GM12878 (cell line): ENCODE results near the gene RALGAPA2. TPM values are rescaled to one million over a fixed set of nuclear protein-coding genes. Genes with fewer than 3 reads are reported as not detected.

Experiments
- ATAC-seq: fragments of 200-7000 bp; cut with Tn5 transposase; 3 replicates; pipeline ENCODE4 v1.9.1; 2020; ENCODE audit warnings: mild to moderate bottlenecking, moderate library complexity
- BruUV-seq: library from RNA; stranded (reverse); fragments of 400-500 nt; replicated peaks from 2 replicates; lab custom pipeline; 2021; lab: Mats Ljungman, UMichigan
- CTCF ChIA-PET: fragments of 300-600 bp; sonication (Branson Sonifier 250); formaldehyde crosslinking; extraction: SDS; loops from one replicate; lab custom pipeline; 2021; ENCODE audit warnings: inconsistent platforms; lab: Yijun Ruan, JAX
- POLR2A ChIA-PET: fragments of 350-600 bp; formaldehyde crosslinking; extraction: SDS; loops from one replicate; lab custom pipeline; 2021; ENCODE audit warnings: inconsistent platforms; lab: Charles Lee
- RAD21 ChIA-PET: fragments of 300-600 bp; sonication (Branson Sonifier 250); formaldehyde crosslinking; loops from one replicate; lab custom pipeline; 2023; ENCODE audit warnings: antibody characterized with exemption; ENCODE audit not compliant: unreplicated experiment; lab: Charles Lee
- SMC1A ChIA-PET: fragments of 300-600 bp; sonication (Branson Sonifier 250); formaldehyde crosslinking; loops from one replicate; lab custom pipeline; 2023; ENCODE audit not compliant: unreplicated experiment, uncharacterized antibody; lab: Charles Lee
- DNase-seq: peaks from one replicate; pipeline ENCODE4 v3.0.0-alpha.2; 2011; ENCODE audit warnings: low read depth, low spot score
- FAIRE-seq: peaks from 3 replicates; lab custom pipeline; 2011; peaks lifted over from hg19 to GRCh38; lab: Jason Lieb, UNC
- H2AFZ ChIP-seq: 2 replicates; pipeline ENCODE4 v1.6.0; 2011; ENCODE audit warnings: low read depth, low read length, control low read depth; ENCODE audit not compliant: control insufficient read depth
- H3K27ac ChIP-seq: 2 replicates; pipeline ENCODE4 v1.5.1; 2011; ENCODE audit warnings: control low read depth; ENCODE audit not compliant: control insufficient read depth, insufficient read depth
- H3K27me3 ChIP-seq, 2 experiments: replicated peaks in 1 of 2; 2 replicates each; pipeline versions ENCODE4 v1.6.0 to v1.6.1; 2011; ENCODE audit warnings: low read length in 1 of 2; ENCODE audit not compliant: control insufficient read depth in 2 of 2, insufficient read depth in 2 of 2
- H3K36me3 ChIP-seq, 2 experiments: 2 replicates each; pipeline ENCODE4 v1.5.1; 2011; ENCODE audit warnings: low read length in 1 of 2; ENCODE audit not compliant: control insufficient read depth in 2 of 2, insufficient read depth in 2 of 2
- H3K4me1 ChIP-seq: 2 replicates; pipeline ENCODE4 v1.6.1; 2011; ENCODE audit warnings: mild to moderate bottlenecking, low read length, moderate library complexity, mixed read lengths; ENCODE audit not compliant: control insufficient read depth, insufficient read depth
- H3K4me2 ChIP-seq: 2 replicates; pipeline ENCODE4 v1.6.0; 2011; ENCODE audit warnings: control low read depth; ENCODE audit not compliant: control insufficient read depth, insufficient read depth
- H3K4me3 ChIP-seq: fragments of 200-600 bp; sonication (generic); 2 replicates; pipeline ENCODE4 v1.5.1; 2016
- H3K79me2 ChIP-seq: 2 replicates; pipeline ENCODE4 v1.6.0; 2011; ENCODE audit warnings: low read length; ENCODE audit not compliant: control insufficient read depth, insufficient read depth
- H3K9ac ChIP-seq: 2 replicates; pipeline ENCODE4 v1.8.0; 2011; ENCODE audit warnings: low read length, control low read depth, mixed read lengths; ENCODE audit not compliant: control insufficient read depth, insufficient read depth
- H3K9me3 ChIP-seq: replicated peaks from 3 replicates; pipeline ENCODE4 v1.5.1; 2011; ENCODE audit warnings: mild to moderate bottlenecking, low read length; ENCODE audit not compliant: control insufficient read depth, insufficient read depth
- H4K20me1 ChIP-seq: 2 replicates; pipeline ENCODE4 v1.6.0; 2011; ENCODE audit not compliant: control insufficient read depth, insufficient read depth
- ETV6 ChIP-seq, 2 experiments: fragments of 450-650 bp in 1 of 2; IDR thresholded peaks in 1 of 2; conservative IDR thresholded peaks in 1 of 2; 2 replicates each; pipeline ENCODE4 v1.6.1; 2014; ENCODE audit warnings: antibody characterized with exemption in 1 of 2, borderline replicate concordance in 1 of 2, low read depth in 1 of 2, mild to moderate bottlenecking in 1 of 2, moderate library complexity in 1 of 2
- IRF3 ChIP-seq: fragments of 450-650 bp; IDR thresholded peaks from 2 replicates; pipeline ENCODE4 v1.6.1; 2014; ENCODE audit warnings: mild to moderate bottlenecking
- IRF4 ChIP-seq: IDR thresholded peaks from 2 replicates; pipeline ENCODE4 v1.6.1; 2011; ENCODE audit warnings: low read depth, low read length
- RELA ChIP-seq: fragments of 450-650 bp; IDR thresholded peaks from 2 replicates; pipeline ENCODE4 v1.8.0; 2014; ENCODE audit warnings: borderline replicate concordance; ENCODE audit not compliant: partially characterized antibody
- SKIL ChIP-seq: fragments of 450-650 bp; IDR thresholded peaks from 2 replicates; pipeline ENCODE4 v1.6.1; 2017; ENCODE audit warnings: mild to moderate bottlenecking, low read depth, inconsistent platforms; ENCODE audit not compliant: poor library complexity, severe bottlenecking
- SUPT20H ChIP-seq: IDR thresholded peaks from 2 replicates; pipeline ENCODE4 v1.6.1; 2011; ENCODE audit warnings: low read depth, mild to moderate bottlenecking, low read length, moderate library complexity, borderline replicate concordance; ENCODE audit not compliant: control insufficient read depth
- TCF12 ChIP-seq: IDR thresholded peaks from 2 replicates; pipeline ENCODE4 v1.6.1; 2011; ENCODE audit warnings: low read depth, mild to moderate bottlenecking, low read length
- TCF3 ChIP-seq: IDR thresholded peaks from 2 replicates; pipeline ENCODE4 v1.6.1; 2012; ENCODE audit warnings: low read depth, mild to moderate bottlenecking, low read length, borderline replicate concordance; ENCODE audit not compliant: insufficient read depth
- TCF7 ChIP-seq: IDR thresholded peaks from 2 replicates; pipeline ENCODE4 v1.6.1; 2014; ENCODE audit warnings: antibody characterized with exemption, borderline replicate concordance
- WGBS: methylation state at CpG from one replicate; pipeline ENCODE4 v1.1.6; 2016; ENCODE audit warnings: low lambda C conversion rate; ENCODE audit not compliant: insufficient replicate concordance, insufficient coverage; ENCODE audit errors: missing lambda C conversion rate; 5-methylcytosine and 5-hydroxymethylcytosine counted together
- in situ Hi-C: fragments of 300-500 bp; cut with MboI; formaldehyde crosslinking; loops from 9 replicates; pipeline ENCODE4 v1.14.3; 2018; ENCODE audit warnings: mixed read lengths
- intact Hi-C: fragments of 100-400 bp; cut with micrococcal nuclease; formaldehyde crosslinking; loops from one replicate; pipeline ENCODE4 v1.14.2; 2022; ENCODE audit not compliant: unreplicated experiment
- polyA plus RNA-seq, 11 experiments: library from polyadenylated mRNA; depleted of rRNA in 4 of 11; unstranded in 6 of 11; stranded (reverse) in 5 of 11; fragments of >200 nt; fragmentation: Nextera tagmentation in 4 of 11; fragmentation: Illumina TruSeq in 1 of 11; extraction: Ambion mirVana in 4 of 11; extraction: Trizol in 1 of 11; gene quantifications; 1 replicate in 1 of 11; 2 replicates in 10 of 11; pipeline versions ENCODE4 v1.2.1 to v1.2.3, GENCODE V29; 2011 to 2016; ENCODE audit warnings: inconsistent platforms in 2 of 11, missing spikeins in 2 of 11, low read depth in 1 of 11
- total RNA-seq, 4 experiments: library from RNA; depleted of rRNA in 3 of 4; stranded (reverse); fragments of >200 nt in 3 of 4; fragmentation: Illumina TruSeq in 1 of 4; extraction: Trizol in 1 of 4; gene quantifications; 2 replicates each; pipeline versions ENCODE4 v1.2.1 to v1.2.3, GENCODE V29; 2013 to 2021
- TF ChIP-seq, protein P1 (sequence below): IDR thresholded peaks from 2 replicates; pipeline ENCODE4 v1.6.1; 2011; ENCODE audit warnings: low read depth, mild to moderate bottlenecking, low read length, moderate library complexity, borderline replicate concordance; ENCODE audit errors: extremely low read depth

RALGAPA2 gene
- total and polyA plus RNA-seq, 10 of the 15 experiments (the other 5 are each of a cell fraction or from before 2014, with no cell fraction given) = 2.9 to 29.4 (median 19.6) TPM

- no peak for TF ChIP-seq SKIL
These were observed 257.4 kb downstream of the RALGAPA2 start (continued) for GRCh38 chr20:20454850-20455627.

- Histone ChIP-seq H3K27ac (no peak overlapping the region), H4K20me1 (no peaks in the 10 kb centered on the region), H2AFZ (no peak overlapping the region), H3K27me3 (no peaks in the 10 kb centered on the region), H3K4me3 (no peak overlapping the region), H3K4me2 (no peak overlapping the region), H3K4me1 (peaks cover 25% of the 10 kb centered on the region), H3K36me3 (peaks cover 3 to 7% of the 10 kb centered on the region in 2 experiments; a peak in 2 of 4 replicates), H3K9me3 (no peaks in the 10 kb centered on the region), H3K9ac (no peak overlapping the region), H3K79me2 (no peaks in the 10 kb centered on the region; the same call in 1 of the 2 replicates)
- no TSS peak for BruUV-seq
- CTCF ChIA-PET = interaction anchor here (6.0 kb wide), 1 partner anchor 11 kb away, joined by 42 read pairs; no protein-coding TSS in a partner anchor
- DNase-seq (no peak), ATAC-seq (no peak), FAIRE-seq (no peak)
- RAD21 ChIA-PET = no interaction called here
- POLR2A ChIA-PET = interaction anchor here (6.4 kb wide), 1 partner anchor 10 kb away, joined by 46 read pairs; no protein-coding TSS in a partner anchor
- 98% methylated on average over 4 of the region's 4 CpGs for WGBS
- TF ChIP-seq SUPT20H (no peak), IRF4 (no peak), RELA (no peak), TCF3 (no peak), ETV6 (conservative IDR thresholded peaks at IDR 0.05 in 1 of 2, IDR thresholded peaks at IDR 0.05 in 1 of 2; ENCODE audit: borderline replicate concordance in 1 of 2, low read depth in 1 of 2) (no peak), TCF7 (no peak), IRF3 (no peak), TCF12 (no peak)
- TF ChIP-seq, protein P1, sequence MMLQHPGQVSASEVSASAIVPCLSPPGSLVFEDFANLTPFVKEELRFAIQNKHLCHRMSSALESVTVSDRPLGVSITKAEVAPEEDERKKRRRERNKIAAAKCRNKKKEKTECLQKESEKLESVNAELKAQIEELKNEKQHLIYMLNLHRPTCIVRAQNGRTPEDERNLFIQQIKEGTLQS = no peak
- SMC1A ChIA-PET = interaction anchor here (1.0 to 13.7 kb wide), 6 partner anchors 8 to 228 kb away, joined by 3 to 163 read pairs (median 4); no protein-coding TSS in a partner anchor
- in situ Hi-C loops (no loop called here), intact Hi-C loops (loop anchor here (10.0 kb wide), 1 partner anchor 630 kb away; no protein-coding TSS in a partner anchor)
These were observed 258.1 kb downstream of the RALGAPA2 start for GRCh38 chr20:20454367-20454766.
